ENCODE measurements around the gene ZNF697.

The ZNF697 gene

GRCh38 chr1:119651133-119651532 is 3.1 kb upstream of the ZNF697 start:
- no peak for TF ChIP-seq NFIC (IDR thresholded peaks at IDR 0.05)
- no peak for TF ChIP-seq USF1 (IDR thresholded peaks at IDR 0.05)
- TF ChIP-seq TAF1 (IDR thresholded peaks at IDR 0.05; ENCODE audit: low read depth) = no peak
- TF ChIP-seq CEBPB (IDR thresholded peaks at IDR 0.05) = no peak
- no peak for TF ChIP-seq TEAD4 (IDR thresholded peaks at IDR 0.05)
- no peak for TF ChIP-seq FOXM1 (IDR thresholded peaks at IDR 0.05; ENCODE audit: borderline replicate concordance, low read depth)

DNA sequence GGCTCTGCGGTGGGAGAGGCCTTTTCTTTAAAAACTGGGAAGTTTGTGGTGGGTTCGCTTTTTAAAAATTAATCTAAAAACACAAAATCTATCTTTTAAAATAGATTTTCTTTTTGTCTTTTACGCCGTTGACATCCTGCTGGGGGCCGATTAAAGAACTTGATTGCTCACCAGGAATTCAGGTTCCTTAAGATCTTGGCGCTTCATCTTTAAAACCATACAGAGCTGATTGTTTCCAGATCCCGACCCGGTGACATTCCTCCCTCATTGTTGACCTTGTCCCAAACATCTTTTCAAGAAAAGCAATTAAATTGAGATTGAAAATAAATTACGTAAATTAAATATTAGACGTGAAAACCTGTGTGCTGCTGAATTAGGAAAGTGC is 546 bp upstream of the ZNF697 start:
- TF ChIP-seq CREB1 (IDR thresholded peaks at IDR 0.05; ENCODE audit: low read depth) (no peak), TEAD4 (IDR thresholded peaks at IDR 0.05) (peak; percentile 3; the same call in 1 of the 2 replicates), EGR1 (IDR thresholded peaks at IDR 0.05) (no peak)

DNA sequence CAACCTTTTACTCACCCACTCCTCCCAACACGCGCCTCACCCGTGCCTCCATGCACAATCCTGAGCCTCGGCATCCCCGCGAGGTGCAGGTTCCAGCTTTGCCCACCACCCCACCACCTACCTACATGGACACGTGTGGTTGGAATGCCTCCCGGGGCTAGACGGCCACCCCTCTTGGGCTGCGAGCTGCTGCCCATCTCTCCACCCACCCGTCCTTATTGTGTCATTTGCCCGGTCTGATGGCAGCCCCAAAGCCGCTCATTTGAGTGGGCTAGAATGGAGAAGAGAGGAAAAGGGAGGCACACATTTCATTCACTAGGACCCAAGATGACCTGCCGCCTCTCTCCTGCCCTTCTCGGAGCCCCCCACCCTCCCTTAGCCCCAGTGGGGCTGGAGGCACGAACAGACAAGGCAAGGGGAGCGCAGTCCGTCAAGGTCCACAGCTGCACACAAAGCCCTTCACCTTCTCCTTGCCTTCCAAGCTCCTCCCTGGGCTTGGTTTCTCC is 785 bp downstream of the ZNF697 start:
- no peak for TF ChIP-seq CEBPB (IDR thresholded peaks at IDR 0.05)
- TF ChIP-seq, protein P1, sequence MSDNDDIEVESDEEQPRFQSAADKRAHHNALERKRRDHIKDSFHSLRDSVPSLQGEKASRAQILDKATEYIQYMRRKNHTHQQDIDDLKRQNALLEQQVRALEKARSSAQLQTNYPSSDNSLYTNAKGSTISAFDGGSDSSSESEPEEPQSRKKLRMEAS (IDR thresholded peaks at IDR 0.05) = no peak
- TF ChIP-seq TCF12 (IDR thresholded peaks at IDR 0.05; ENCODE audit: low read depth) = no peak
- TF ChIP-seq NFIC (IDR thresholded peaks at IDR 0.05) = no peak
- no peak for TF ChIP-seq EGR1 (IDR thresholded peaks at IDR 0.05)
- TF ChIP-seq CREB1 (IDR thresholded peaks at IDR 0.05; ENCODE audit: low read depth) = no peak
- TF ChIP-seq EP300 (IDR thresholded peaks at IDR 0.05; ENCODE audit: borderline replicate concordance) = no peak
- TF ChIP-seq ZBTB7A (IDR thresholded peaks at IDR 0.05; ENCODE audit: low read depth) = no peak; the same call in 1 of the 2 replicates
- TF ChIP-seq FOXM1 (IDR thresholded peaks at IDR 0.05; ENCODE audit: borderline replicate concordance, low read depth) = no peak
- TF ChIP-seq REST (IDR thresholded peaks at IDR 0.05; ENCODE audit: low read depth) = no peak
- TF ChIP-seq TEAD4 (IDR thresholded peaks at IDR 0.05) = no peak
- TF ChIP-seq RAD21 (IDR thresholded peaks at IDR 0.05; ENCODE audit: low read depth) = no peak
- no peak for TF ChIP-seq TAF1 (IDR thresholded peaks at IDR 0.05; ENCODE audit: low read depth)
- TF ChIP-seq USF1 (IDR thresholded peaks at IDR 0.05) = no peak
- TF ChIP-seq YY1 (IDR thresholded peaks at IDR 0.05; ENCODE audit: low read depth) = no peak

DNA sequence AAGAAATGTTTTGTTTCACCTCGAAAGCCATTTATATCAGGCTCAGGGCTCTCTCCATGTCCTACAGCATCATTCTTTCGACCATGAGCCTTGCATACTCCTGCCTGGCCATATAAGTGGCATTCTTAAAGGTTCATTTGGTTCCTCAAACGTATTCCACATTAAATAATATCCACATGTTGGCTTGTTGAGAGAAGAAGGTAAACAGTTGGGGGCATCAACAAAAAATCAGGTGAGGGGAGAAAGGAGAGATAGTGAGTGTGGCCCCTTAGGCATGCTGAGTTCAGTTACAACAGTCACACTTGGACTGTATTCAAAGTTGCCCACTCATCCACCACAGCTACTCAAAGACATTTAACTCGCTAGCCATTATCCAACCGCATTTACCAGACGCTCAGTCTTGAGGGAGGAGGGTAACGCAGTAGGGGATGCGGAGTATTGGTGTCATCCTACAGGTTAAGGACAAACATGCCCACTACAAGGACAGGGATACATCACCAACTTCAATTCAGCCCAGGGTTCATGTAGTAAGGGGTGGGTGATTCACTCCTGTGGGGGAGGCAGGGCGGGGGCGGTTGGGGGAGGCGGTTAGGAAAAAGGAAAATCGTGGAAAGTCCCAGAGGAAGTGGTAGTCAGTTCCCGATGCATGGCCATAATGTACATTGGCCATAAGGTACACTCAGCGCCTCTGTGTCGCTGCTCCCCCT is 1.4 kb downstream of the ZNF697 start:
- no peak for TF ChIP-seq TEAD4 (IDR thresholded peaks at IDR 0.05)
- TF ChIP-seq EGR1 (IDR thresholded peaks at IDR 0.05) = no peak
- TF ChIP-seq RAD21 (IDR thresholded peaks at IDR 0.05; ENCODE audit: low read depth) = no peak
- TF ChIP-seq, protein P1 (IDR thresholded peaks at IDR 0.05) = no peak
- no peak for TF ChIP-seq CREB1 (IDR thresholded peaks at IDR 0.05; ENCODE audit: low read depth)
- no peak for TF ChIP-seq USF1 (IDR thresholded peaks at IDR 0.05)
- TF ChIP-seq REST (IDR thresholded peaks at IDR 0.05; ENCODE audit: low read depth) = no peak
- TF ChIP-seq YY1 (IDR thresholded peaks at IDR 0.05; ENCODE audit: low read depth) = no peak
- TF ChIP-seq TCF12 (IDR thresholded peaks at IDR 0.05; ENCODE audit: low read depth) = no peak
- no peak for TF ChIP-seq EP300 (IDR thresholded peaks at IDR 0.05; ENCODE audit: borderline replicate concordance)
- no peak for TF ChIP-seq FOXM1 (IDR thresholded peaks at IDR 0.05; ENCODE audit: borderline replicate concordance, low read depth)
- no peak for TF ChIP-seq ZBTB7A (IDR thresholded peaks at IDR 0.05; ENCODE audit: low read depth)
- no peak for TF ChIP-seq TAF1 (IDR thresholded peaks at IDR 0.05; ENCODE audit: low read depth)
- no peak for TF ChIP-seq CEBPB (IDR thresholded peaks at IDR 0.05)
- no peak for TF ChIP-seq NFIC (IDR thresholded peaks at IDR 0.05)

DNA sequence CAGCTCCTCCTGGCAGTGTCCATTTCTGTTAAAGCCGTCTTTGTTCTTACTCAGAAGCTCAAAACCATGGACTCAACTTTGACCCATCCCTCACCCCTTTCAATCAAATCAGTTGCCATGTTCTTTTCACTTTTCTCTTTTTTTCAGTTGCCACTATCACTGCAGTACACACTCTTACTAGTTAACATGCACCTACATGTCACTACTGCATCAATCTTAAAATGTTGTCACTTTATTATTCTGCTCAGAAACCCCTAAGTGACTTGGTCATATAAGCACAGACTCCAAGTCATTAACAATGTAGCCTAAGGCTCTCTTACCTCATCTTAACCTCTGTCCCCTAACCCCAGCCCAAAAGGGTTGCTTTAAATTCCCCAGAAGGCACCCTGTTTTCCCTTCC is 9.0 kb downstream of the ZNF697 start:
- TF ChIP-seq CEBPB (IDR thresholded peaks at IDR 0.05) (no peak), EGR1 (IDR thresholded peaks at IDR 0.05) (no peak), REST (IDR thresholded peaks at IDR 0.05; ENCODE audit: low read depth) (no peak), YY1 (IDR thresholded peaks at IDR 0.05; ENCODE audit: low read depth) (no peak), NFIC (IDR thresholded peaks at IDR 0.05) (no peak), ZBTB7A (IDR thresholded peaks at IDR 0.05; ENCODE audit: low read depth) (no peak)

All from Ishikawa (cell line).